WI38 (cell line): ENCODE data around the gene KRTAP10-11.
"Not testable (repeated sequence)": the region's sequence is repeated elsewhere in the genome, so short reads cannot be mapped to it uniquely, and the experiment has no call there.

Experiments used
- H3K4me3 ChIP-seq: 2 replicates; pipeline ENCODE4 v1.5.1; 2011; ENCODE audit warnings: low read depth, mild to moderate bottlenecking, control low read depth, low read length
- TF ChIP-seq, protein P1 (sequence below): IDR thresholded peaks from 2 replicates; pipeline ENCODE4 v1.5.1; 2012; ENCODE audit warnings: low read depth, mild to moderate bottlenecking, control low read depth, low read length

The KRTAP10-11 gene

DNA sequence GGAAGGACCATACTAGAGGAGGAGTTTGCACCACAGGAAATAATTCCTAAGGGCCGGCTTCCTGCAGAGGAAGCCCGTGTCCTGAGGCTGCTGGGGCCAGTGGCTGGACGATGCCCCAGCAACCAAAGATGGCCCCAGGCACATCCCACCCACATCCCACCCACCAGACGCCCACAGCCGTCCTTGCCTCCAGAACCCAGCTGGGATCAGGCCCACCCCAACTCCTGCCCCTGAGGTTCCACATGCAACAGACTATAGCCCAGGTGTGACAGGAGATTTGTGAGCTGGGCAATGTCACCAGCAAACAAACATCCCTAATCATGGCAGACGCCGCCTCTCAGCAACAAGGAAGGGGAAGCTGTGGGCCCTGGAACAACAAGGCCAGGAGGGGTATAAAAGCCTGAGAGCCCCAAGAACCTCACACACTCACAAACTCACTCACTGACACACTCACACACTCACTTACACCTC lies 19.5 kb upstream of the KRTAP10-11 start, which contains the start of gene KRTAP10-9:
Gene KRTAP10-9, plus strand, starts transcription at position 421 of the 471 bp plus-strand sequence. CDS start 79 bp downstream, outside the sequence.
- TF ChIP-seq, protein P1, sequence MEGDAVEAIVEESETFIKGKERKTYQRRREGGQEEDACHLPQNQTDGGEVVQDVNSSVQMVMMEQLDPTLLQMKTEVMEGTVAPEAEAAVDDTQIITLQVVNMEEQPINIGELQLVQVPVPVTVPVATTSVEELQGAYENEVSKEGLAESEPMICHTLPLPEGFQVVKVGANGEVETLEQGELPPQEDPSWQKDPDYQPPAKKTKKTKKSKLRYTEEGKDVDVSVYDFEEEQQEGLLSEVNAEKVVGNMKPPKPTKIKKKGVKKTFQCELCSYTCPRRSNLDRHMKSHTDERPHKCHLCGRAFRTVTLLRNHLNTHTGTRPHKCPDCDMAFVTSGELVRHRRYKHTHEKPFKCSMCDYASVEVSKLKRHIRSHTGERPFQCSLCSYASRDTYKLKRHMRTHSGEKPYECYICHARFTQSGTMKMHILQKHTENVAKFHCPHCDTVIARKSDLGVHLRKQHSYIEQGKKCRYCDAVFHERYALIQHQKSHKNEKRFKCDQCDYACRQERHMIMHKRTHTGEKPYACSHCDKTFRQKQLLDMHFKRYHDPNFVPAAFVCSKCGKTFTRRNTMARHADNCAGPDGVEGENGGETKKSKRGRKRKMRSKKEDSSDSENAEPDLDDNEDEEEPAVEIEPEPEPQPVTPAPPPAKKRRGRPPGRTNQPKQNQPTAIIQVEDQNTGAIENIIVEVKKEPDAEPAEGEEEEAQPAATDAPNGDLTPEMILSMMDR = no peak
- no peak within 1 kb of the TSS for H3K4me3 ChIP-seq

DNA sequence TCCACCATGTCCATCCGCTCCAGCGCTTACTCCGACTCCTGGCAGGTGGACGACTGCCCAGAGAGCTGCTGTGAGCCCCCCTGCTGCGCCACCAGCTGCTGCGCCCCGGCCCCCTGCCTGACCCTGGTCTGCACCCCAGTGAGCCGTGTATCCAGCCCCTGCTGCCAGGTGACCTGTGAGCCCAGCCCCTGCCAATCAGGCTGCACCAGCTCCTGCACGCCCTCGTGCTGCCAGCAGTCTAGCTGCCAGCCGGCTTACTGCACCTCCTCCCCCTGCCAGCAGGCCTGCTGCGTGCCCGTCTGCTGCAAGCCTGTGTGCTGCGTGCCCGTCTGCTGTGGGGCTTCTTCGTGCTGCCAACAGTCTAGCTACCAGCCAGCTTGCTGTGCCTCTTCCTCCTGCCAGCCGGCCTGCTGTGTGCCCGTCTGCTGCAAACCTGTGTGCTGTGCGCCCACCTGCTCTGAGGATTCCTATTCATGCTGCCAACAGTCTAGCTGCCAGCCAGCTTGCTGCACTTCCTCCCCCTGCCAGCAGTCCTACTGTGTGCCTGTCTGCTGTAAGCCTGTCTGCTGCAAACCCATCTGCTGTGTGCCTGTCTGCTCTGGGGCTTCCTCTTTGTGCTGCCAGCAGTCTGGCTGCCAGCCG lies 18.9 kb upstream of the KRTAP10-11 start:
- H3K4me3 ChIP-seq = not testable (repeated sequence)

DNA sequence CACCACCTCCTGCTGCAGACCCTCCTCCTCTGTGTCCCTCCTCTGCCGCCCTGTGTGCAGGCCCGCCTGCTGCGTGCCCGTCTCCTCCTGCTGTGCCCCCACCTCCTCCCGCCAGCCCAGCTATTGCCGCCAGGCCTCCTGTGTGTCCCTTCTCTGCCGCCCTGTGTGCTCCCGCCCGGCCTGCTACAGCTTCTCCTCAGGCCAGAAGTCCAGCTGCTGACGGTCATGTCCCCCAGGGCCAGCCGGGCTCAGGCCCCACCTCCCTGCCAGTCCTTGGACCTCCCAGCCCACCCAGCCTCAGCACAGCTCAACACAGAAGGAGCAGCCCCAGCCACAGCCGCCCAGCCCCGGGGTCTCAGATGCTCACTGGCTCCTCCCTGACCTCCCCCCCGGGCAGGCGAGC lies 18.4 kb upstream of the KRTAP10-11 start:
- H3K4me3 ChIP-seq = not testable (repeated sequence)

DNA sequence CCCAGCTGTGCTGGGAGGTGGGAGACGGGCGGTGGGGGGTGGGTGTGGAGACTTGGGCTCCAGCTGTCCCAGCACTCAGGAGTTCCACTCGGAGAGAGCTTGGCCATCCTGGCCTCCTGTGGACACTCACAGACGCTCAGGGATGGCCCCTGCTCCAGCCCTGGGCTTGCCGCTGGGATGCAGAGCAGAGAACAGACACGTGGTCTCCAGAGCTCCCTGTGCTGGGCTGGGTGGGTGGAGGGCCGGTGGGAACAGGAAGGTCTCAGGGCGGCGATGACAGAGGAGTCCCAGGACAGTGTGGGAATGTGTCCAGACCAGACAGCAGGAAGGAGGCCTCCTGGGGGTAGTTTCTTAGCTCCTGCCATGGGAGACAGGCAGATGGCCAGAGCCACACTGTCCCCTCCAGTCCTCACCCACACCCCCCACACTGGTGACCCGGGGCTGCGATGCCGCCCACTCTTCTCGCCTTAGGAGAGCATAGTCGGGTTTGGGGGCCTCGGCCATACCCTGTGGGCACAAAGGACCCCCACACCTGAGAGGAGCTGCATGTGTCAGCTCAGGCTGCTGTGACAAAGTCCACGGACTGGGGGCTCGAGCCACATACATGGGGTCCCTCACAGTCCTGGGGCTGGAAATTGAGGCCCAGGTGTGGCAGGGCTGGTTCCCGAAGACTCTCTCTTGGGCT lies 17.4 kb upstream of the KRTAP10-11 start:
- no peak overlapping the region for H3K4me3 ChIP-seq
- TF ChIP-seq, protein P1 = no peak

DNA sequence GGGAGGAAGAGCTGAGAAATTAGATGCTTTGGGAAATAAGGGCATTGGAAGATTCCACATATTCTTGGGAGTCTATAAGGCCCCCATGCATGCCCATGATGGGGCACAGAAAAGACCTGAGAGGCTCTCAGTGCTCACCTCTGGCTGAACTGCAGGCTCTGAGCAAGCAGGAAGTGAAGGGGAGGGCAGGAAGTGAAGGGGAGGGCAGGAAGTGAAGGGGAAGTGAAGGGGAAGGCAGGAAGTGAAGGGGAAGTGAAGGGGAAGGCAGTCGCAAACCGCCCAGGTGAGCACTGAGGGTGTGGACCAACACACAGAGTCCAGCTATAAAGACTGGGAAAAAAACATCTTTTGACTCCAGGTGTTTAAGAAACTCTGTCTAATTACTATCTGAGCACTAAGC lies 15.8 kb upstream of the KRTAP10-11 start:
- no peak overlapping the region for H3K4me3 ChIP-seq
- TF ChIP-seq, protein P1 = no peak

DNA sequence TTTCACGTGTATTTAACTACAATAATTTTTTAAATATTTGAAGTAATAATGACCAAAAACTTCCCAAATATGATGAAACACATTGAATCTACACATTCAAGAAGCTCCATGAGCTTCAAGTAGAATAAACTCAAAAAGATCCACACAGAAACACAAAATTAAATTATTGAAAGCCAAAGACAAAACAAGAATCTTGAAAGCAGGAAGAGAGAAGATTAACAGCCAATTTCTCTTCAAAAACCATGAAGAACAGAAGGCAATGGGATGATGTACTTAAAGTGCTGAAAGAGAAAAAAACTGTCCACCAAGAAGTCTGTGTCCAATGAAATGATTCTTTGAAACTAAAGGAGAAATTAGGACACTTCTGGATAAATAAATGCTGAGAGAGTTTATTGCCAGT lies 14.1 kb upstream of the KRTAP10-11 start:
- TF ChIP-seq, protein P1 = no peak
- no peak overlapping the region for H3K4me3 ChIP-seq

DNA sequence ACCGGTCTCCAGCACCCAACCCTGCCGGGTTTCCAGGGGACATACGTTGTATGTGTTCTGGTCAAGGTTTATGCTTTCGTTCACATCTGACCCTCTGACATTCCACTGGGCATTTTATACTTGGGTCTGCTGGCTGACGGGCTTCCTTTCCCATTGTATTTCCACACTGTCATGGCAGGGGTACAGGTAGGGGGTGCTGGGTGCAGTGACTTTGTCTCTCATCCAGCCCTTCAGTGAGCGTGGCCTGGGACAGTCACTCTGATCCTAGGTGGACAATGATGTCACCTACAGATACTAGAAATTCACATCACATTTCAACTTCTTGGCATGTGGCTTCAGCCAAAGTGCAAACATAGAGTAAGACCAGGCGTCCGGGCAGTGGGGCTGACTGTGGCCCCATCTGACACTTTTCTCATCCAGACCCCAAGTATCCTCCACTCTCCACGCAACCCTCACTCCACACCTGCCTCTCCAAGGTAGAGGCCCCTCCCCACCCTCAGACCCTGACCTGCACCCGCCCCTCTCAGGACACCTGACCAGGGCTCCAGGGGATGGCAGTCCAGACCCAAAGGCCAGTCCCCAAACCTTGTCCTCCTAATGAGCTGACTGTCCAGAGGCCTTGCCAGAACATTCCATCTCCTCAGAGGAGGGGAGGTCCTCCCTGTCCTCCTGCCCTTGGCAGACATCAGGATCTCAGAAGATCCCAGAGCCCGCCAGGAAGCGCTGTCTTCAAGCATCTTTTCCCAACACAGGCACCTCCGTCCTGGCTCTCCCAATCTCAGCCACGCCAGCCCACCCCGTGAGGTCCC lies 9.8 kb upstream of the KRTAP10-11 start:
- H3K4me3 ChIP-seq = no peak overlapping the region
- TF ChIP-seq, protein P1 = no peak
